ENCODE measurements around the gene TRMT61B. TPM values are rescaled to one million over a fixed set of nuclear protein-coding genes. Genes with fewer than 3 reads are reported as not detected.

TRMT61B gene
- total and polyA plus RNA-seq, 9 of the 15 experiments (the other 6 are each of a cell fraction or from before 2014, with no cell fraction given): 13.2 to 28.3 (median 19.5) TPM

DNA sequence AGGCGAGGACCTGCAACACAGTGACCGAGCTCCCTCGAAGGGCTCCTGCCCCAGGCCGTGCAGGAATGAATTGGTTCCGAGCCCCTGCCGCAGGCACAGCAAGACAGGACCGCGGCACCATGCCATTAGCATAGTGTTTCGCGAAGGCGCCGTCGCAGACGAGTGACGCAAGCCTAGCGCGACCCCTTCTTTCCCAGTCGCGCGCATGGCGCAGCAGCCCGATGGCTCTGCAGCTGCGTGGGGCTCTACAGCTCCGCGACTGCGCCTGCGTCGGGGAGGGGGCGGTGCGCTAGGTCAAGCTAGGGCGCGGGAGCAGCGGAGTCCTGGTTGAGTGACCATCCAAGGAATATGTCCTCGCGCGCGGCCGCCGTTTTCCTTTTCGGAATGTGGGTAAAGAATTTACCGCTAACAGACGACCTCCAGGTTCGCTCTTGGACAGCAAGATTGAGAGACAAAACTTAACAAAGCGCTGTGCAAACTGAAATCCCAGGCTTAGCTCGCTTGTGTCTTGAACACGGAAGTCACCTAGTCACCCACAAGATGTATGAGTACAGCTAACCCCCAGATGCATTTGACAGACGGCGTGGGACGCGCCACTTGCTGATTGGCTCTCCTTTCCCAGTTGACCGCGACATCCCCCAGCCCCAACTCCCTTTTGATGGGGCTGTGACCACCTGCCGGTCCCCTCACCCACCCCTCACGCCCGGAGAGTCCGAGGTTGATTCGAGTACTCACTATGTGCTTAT lies at the start of gene TRMT61B (continued):
- TF ChIP-seq, protein P1, sequence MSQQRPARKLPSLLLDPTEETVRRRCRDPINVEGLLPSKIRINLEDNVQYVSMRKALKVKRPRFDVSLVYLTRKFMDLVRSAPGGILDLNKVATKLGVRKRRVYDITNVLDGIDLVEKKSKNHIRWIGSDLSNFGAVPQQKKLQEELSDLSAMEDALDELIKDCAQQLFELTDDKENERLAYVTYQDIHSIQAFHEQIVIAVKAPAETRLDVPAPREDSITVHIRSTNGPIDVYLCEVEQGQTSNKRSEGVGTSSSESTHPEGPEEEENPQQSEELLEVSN (IDR thresholded peaks at IDR 0.05; ENCODE audit: borderline replicate concordance in 1 of 2, extremely low read depth in 1 of 2, insufficient read depth in 1 of 2, insufficient read length in 1 of 2, low read depth in 1 of 2, low read length in 1 of 2, poor library complexity in 1 of 2, severe bottlenecking in 1 of 2): peak; percentile 78 to 82
- TF ChIP-seq, protein P2, sequence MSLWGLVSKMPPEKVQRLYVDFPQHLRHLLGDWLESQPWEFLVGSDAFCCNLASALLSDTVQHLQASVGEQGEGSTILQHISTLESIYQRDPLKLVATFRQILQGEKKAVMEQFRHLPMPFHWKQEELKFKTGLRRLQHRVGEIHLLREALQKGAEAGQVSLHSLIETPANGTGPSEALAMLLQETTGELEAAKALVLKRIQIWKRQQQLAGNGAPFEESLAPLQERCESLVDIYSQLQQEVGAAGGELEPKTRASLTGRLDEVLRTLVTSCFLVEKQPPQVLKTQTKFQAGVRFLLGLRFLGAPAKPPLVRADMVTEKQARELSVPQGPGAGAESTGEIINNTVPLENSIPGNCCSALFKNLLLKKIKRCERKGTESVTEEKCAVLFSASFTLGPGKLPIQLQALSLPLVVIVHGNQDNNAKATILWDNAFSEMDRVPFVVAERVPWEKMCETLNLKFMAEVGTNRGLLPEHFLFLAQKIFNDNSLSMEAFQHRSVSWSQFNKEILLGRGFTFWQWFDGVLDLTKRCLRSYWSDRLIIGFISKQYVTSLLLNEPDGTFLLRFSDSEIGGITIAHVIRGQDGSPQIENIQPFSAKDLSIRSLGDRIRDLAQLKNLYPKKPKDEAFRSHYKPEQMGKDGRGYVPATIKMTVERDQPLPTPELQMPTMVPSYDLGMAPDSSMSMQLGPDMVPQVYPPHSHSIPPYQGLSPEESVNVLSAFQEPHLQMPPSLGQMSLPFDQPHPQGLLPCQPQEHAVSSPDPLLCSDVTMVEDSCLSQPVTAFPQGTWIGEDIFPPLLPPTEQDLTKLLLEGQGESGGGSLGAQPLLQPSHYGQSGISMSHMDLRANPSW (CRISPR knock-in tag; IDR thresholded peaks at IDR 0.05): 0 out of 2 replicates have a peak, but pooled peaks have one; percentile 73
- TF ChIP-seq, protein P3, sequence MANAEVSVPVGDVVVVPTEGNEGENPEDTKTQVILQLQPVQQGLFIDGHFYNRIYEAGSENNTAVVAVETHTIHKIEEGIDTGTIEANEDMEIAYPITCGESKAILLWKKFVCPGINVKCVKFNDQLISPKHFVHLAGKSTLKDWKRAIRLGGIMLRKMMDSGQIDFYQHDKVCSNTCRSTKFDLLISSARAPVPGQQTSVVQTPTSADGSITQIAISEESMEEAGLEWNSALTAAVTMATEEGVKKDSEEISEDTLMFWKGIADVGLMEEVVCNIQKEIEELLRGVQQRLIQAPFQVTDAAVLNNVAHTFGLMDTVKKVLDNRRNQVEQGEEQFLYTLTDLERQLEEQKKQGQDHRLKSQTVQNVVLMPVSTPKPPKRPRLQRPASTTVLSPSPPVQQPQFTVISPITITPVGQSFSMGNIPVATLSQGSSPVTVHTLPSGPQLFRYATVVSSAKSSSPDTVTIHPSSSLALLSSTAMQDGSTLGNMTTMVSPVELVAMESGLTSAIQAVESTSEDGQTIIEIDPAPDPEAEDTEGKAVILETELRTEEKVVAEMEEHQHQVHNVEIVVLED (CRISPR knock-in tag; IDR thresholded peaks at IDR 0.05): peak; percentile 72
- TF ChIP-seq RNF2 (IDR thresholded peaks at IDR 0.05) (peak; percentile 73; the same call in 1 of the 2 replicates), HDAC8 (tag; IDR thresholded peaks at IDR 0.05) (no peak), TGIF2 (CRISPR knock-in tag; IDR thresholded peaks at IDR 0.05) (no peak), NFE2 (IDR thresholded peaks at IDR 0.05; ENCODE audit: low read depth) (0 out of 2 replicates have a peak, but pooled peaks have one; percentile 42), ZNF311 (CRISPR knock-in tag; IDR thresholded peaks at IDR 0.05) (no peak), POLR3G (IDR thresholded peaks at IDR 0.05; ENCODE audit: extremely low read depth, insufficient read length, insufficient replicate concordance) (no peak), E2F3 (CRISPR knock-in tag; IDR thresholded peaks at IDR 0.05) (peak; percentile 69; the same call in 1 of the 2 replicates), MXI1 (IDR thresholded peaks at IDR 0.05; ENCODE audit: low read depth, low read length) (peak; percentile 92)
- TF ChIP-seq, protein P4, sequence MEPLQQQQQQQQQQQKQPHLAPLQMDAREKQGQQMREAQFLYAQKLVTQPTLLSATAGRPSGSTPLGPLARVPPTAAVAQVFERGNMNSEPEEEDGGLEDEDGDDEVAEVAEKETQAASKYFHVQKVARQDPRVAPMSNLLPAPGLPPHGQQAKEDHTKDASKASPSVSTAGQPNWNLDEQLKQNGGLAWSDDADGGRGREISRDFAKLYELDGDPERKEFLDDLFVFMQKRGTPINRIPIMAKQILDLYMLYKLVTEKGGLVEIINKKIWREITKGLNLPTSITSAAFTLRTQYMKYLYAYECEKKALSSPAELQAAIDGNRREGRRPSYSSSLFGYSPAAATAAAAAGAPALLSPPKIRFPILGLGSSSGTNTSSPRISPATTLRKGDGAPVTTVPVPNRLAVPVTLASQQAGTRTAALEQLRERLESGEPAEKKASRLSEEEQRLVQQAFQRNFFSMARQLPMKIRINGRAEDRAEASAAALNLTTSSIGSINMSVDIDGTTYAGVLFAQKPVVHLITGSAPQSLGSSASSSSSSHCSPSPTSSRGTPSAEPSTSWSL (CRISPR knock-in tag; IDR thresholded peaks at IDR 0.05; ENCODE audit: borderline replicate concordance): no peak
- TF ChIP-seq, protein P5, sequence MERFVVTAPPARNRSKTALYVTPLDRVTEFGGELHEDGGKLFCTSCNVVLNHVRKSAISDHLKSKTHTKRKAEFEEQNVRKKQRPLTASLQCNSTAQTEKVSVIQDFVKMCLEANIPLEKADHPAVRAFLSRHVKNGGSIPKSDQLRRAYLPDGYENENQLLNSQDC (CRISPR knock-in tag; IDR thresholded peaks at IDR 0.05): no peak
- TF ChIP-seq, protein P6, sequence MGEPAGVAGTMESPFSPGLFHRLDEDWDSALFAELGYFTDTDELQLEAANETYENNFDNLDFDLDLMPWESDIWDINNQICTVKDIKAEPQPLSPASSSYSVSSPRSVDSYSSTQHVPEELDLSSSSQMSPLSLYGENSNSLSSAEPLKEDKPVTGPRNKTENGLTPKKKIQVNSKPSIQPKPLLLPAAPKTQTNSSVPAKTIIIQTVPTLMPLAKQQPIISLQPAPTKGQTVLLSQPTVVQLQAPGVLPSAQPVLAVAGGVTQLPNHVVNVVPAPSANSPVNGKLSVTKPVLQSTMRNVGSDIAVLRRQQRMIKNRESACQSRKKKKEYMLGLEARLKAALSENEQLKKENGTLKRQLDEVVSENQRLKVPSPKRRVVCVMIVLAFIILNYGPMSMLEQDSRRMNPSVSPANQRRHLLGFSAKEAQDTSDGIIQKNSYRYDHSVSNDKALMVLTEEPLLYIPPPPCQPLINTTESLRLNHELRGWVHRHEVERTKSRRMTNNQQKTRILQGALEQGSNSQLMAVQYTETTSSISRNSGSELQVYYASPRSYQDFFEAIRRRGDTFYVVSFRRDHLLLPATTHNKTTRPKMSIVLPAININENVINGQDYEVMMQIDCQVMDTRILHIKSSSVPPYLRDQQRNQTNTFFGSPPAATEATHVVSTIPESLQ (CRISPR knock-in tag; IDR thresholded peaks at IDR 0.05): no peak
